GM18511 (cell line): Measurements from ENCODE around the gene ABCC2.

ENCODE experiments used
- ATAC-seq: cut with Tn5 transposase; IDR thresholded peaks from one replicate; pipeline ENCODE4 v1.9.1; 2021; ENCODE audit warnings: mild to moderate bottlenecking, moderate library complexity; ENCODE audit not compliant: unreplicated experiment

ABCC2 gene

GRCh38 chr10:99770408-99771045 is 11.9 kb upstream of the ABCC2 start:
- ATAC-seq, result no peak

GRCh38 chr10:99775850-99776249 is 6.6 kb upstream of the ABCC2 start:
- no peak for ATAC-seq

- ATAC-seq, result no peak
Measured at GRCh38 chr10:99777918-99778714, 4.3 kb upstream of the ABCC2 start.

- no peak for ATAC-seq
Measured at GRCh38 chr10:99779335-99779734, 3.1 kb upstream of the ABCC2 start.

- ATAC-seq, result no peak
Measured at GRCh38 chr10:99781734-99782429, 558 bp upstream of the ABCC2 start.

- ATAC-seq, result no peak
Measured at GRCh38 chr10:99784016-99784726, 1.7 kb downstream of the ABCC2 start.

GRCh38 chr10:99784727-99785441 is 2.4 kb downstream of the ABCC2 start:
- no peak for ATAC-seq

GRCh38 chr10:99785646-99786045 is 3.2 kb downstream of the ABCC2 start:
- no peak for ATAC-seq

DNA sequence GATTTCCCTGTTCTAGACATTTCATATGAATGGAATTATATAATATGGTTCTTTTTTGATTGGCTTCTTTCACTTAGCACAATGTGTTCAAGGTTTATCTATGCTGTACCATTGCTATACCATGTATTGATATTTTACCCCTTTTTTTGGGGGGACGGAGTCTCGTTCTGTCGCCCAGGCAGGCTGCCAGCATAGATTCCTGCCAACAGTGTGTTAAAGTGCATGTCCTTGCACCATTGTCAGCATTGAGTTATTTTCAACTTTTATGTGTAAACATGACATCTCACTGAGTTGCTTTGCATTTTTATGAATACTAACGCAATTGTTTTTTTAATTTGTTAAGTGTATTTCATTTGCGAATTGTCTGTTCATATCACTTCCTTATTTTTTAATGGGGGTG is 4.9 kb downstream of the ABCC2 start:
- no peak for ATAC-seq

DNA sequence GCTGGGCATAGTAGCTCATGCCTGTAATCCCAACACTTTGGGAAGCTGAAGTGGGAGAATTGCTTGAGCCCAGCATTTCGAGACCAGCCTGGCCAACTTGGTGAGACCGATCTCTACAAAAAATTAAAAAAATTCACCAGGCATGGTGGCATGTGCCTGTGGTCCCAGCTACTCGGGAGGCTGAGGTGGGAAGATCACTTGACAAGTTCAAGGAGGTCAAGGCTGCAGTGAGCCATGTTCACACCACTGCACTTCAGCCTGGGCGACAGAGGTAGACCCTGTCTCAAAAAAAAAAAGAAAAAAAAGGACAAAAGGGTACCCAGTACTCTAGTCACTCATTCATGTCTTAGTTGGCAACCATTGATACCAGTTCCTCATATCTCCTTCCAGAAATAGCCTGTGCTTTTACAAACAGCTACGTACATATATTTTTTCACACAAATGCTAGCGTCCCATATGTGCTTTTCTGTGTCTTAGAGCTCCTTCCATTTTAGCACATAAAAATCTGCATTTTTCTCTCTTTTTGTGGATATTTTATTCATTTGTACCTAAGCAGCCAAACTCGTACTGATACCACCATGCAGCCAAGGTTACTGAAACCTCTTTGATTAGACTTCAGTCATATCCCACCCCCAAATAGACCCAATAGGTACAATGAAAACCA is 5.5 kb downstream of the ABCC2 start:
- no peak for ATAC-seq

DNA sequence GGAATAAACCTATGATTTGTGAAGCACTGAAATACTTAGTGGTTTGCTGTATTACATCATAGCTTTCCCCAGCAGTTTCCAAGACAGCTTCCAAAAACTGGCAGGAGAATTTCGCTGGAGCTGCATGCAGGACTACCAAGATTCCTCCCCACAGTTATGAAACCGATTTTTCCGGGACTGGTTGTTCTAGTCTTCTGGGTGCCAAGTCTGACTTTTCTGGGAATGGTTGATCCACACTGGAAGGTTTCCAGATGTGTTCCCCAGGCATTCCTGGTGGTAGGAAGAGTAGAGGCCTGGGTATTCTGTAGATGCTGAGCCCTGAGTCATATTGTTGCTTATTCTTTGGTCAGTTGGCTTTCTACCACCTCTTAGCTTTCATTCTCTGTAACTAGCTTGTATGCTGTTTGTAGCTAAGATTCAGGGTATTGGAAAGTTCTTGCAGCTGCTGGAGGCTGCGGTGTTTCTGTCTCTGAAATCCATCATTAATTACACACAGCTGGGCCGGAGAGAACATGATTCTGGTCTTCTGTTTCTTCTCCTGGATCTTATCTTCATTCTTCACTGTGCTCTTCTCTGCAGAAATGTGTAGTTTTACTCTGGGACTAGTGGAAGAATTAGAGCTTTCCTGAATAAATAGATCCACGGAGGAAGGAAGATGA is 6.3 kb downstream of the ABCC2 start:
- no peak for ATAC-seq

- no peak for ATAC-seq
Measured at GRCh38 chr10:99791831-99792230, 9.4 kb downstream of the ABCC2 start.

- ATAC-seq, result no peak
Measured at GRCh38 chr10:99793819-99794218, 11.4 kb downstream of the ABCC2 start.

DNA sequence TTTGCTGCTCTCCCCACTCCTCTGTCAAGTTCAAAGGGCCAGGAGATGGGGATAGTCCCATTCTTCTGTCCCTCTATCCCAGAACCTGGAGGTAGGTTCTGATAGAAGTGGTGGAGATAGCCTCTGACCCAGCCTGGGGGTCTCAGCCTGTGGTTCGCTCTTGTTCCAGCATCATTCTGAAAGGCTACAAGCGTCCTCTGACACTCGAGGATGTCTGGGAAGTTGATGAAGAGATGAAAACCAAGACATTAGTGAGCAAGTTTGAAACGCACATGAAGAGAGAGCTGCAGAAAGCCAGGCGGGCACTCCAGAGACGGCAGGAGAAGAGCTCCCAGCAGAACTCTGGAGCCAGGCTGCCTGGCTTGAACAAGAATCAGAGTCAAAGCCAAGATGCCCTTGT is 14.5 kb downstream of the ABCC2 start:
- no peak for ATAC-seq

DNA sequence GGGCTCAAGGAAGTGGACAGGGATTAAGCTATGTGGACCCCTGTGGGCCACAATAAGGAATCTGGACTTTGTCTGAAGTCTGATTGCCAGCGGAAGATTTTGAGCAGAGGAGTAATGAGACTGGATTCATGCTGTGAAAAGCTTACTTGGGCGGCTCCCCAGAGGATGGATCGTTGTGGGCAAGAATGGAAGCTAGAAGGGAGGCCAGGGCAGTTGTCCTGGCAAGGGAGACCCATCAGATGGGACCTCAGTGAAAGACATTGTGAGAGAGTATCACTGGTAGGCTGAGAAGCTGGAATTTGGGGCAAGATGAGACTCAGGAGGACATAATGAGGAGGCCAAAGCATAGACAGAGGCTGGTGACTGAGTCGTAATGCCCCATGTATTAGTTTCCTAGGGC is 15.6 kb downstream of the ABCC2 start:
- no peak for ATAC-seq

GRCh38 chr10:99798920-99799319 is 16.5 kb downstream of the ABCC2 start:
- ATAC-seq, result no peak

GRCh38 chr10:99799613-99800012 is 17.2 kb downstream of the ABCC2 start:
- no peak for ATAC-seq

DNA sequence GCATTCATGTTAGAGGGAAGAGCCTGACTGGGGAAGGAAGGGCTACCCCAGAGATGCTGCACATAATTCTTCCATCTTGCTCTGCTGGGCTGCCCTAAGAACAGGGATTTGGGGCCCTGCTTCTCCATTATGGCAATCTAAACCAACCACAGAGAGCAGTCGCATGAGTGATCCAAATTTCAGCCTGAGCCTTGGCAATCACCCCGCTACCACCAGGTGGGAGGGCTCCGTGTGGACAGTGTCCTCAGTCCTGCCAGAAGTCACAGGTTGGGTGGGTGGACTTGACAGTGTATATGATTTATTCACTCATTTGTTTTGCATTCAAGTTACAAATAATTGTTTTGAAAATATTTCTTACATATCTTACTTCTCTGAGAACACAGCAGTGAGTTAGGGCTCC is 22.0 kb downstream of the ABCC2 start:
- ATAC-seq, result no peak

- no peak for ATAC-seq
Measured at GRCh38 chr10:99805190-99805589, 22.8 kb downstream of the ABCC2 start.

- ATAC-seq, result no peak
Measured at GRCh38 chr10:99806091-99806490, 23.7 kb downstream of the ABCC2 start.
